A673 (cell line): ENCODE measurements around the gene ALKBH3.

ENCODE experiments used
- CTCF ChIP-seq: fragments of 300-800, 200-600 bp; sonication (generic); conservative IDR thresholded peaks from 2 replicates; pipeline ENCODE4 v1.5.1; 2017; ENCODE audit warnings: low read depth, mild to moderate bottlenecking, antibody characterized with exemption, low read length, moderate library complexity, mixed read lengths
- EZH2 ChIP-seq: fragments of 200-600 bp; sonication (generic); IDR thresholded peaks from 2 replicates; pipeline ENCODE4 v1.6.1; 2017; ENCODE audit warnings: borderline replicate concordance, low read depth, mild to moderate bottlenecking, mixed read lengths, antibody characterized with exemption, low read length; ENCODE audit not compliant: poor library complexity, severe bottlenecking

GRCh38 chr11:43830928-43831440 lies 49.6 kb upstream of the ALKBH3 start:
- TF ChIP-seq CTCF (no peak), EZH2 (no peak)
